Stomach (tissue), 4 donors: ENCODE measurements around the gene FUBP1.

ENCODE experiments used
- EP300 ChIP-seq: sonication (generic); formaldehyde crosslinking; IDR thresholded peaks from one replicate; pipeline ENCODE4 v1.6.1; 2017; ENCODE audit warnings: antibody characterized with exemption
- POLR2AphosphoS5 ChIP-seq, 3 donors: sonication (generic); formaldehyde crosslinking; IDR thresholded peaks; one replicate each; pipeline ENCODE4 v1.6.1; 2016; ENCODE audit warnings: antibody characterized with exemption in 3 of 3
- TF ChIP-seq, protein P1 (sequence below), 7 experiments: fragments of 450-650 bp in 4 of 7; fragments of 200-600 bp in 3 of 7; sonication (generic) in 3 of 7; IDR thresholded peaks; one replicate each; pipeline ENCODE4 v1.5.1; 2016 to 2019; ENCODE audit warnings: antibody characterized with exemption in 7 of 7, control low read depth in 2 of 7, mild to moderate bottlenecking in 1 of 7

DNA sequence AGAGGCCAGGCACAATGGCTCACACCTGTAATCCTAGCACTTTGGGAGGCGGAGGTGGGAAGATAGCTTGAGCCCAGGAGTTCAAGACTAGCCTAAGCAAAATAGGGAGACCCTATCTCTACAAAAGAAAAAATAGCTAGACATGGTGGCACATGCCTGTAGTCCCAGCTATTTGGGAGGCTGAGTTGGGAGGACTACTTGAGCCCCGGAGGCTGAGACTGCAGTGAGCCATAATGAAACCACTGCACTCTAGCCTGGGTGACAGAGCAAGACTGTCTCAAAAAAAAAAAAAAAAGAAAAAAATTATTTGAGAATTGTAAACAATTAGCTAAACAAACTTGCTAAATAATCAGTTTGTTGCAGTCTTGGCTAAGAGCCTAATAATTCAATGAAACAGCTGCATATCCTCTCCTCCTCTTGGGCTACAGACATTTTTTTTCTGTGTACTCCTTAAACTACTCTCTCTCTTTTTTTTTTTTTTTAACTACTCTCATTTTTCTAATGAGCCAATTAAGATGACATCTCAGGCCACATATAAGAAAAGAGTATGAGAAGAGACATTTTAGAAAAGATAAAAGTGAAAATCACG is 15.3 kb upstream of the FUBP1 start:
- TF ChIP-seq, protein P1, sequence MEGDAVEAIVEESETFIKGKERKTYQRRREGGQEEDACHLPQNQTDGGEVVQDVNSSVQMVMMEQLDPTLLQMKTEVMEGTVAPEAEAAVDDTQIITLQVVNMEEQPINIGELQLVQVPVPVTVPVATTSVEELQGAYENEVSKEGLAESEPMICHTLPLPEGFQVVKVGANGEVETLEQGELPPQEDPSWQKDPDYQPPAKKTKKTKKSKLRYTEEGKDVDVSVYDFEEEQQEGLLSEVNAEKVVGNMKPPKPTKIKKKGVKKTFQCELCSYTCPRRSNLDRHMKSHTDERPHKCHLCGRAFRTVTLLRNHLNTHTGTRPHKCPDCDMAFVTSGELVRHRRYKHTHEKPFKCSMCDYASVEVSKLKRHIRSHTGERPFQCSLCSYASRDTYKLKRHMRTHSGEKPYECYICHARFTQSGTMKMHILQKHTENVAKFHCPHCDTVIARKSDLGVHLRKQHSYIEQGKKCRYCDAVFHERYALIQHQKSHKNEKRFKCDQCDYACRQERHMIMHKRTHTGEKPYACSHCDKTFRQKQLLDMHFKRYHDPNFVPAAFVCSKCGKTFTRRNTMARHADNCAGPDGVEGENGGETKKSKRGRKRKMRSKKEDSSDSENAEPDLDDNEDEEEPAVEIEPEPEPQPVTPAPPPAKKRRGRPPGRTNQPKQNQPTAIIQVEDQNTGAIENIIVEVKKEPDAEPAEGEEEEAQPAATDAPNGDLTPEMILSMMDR (IDR thresholded peaks at IDR 0.05): no peak
- no peak for TF ChIP-seq POLR2AphosphoS5 (IDR thresholded peaks at IDR 0.05)
- no peak for TF ChIP-seq EP300
